HG03025 (cell line): ENCODE data around the gene EFNA5.

ENCODE experiments used
- ATAC-seq: cut with Tn5 transposase; IDR thresholded peaks from one replicate; pipeline ENCODE4 v1.9.1; 2021; ENCODE audit warnings: mild to moderate bottlenecking, moderate library complexity; ENCODE audit not compliant: unreplicated experiment, low FRiP score

Gene EFNA5

DNA sequence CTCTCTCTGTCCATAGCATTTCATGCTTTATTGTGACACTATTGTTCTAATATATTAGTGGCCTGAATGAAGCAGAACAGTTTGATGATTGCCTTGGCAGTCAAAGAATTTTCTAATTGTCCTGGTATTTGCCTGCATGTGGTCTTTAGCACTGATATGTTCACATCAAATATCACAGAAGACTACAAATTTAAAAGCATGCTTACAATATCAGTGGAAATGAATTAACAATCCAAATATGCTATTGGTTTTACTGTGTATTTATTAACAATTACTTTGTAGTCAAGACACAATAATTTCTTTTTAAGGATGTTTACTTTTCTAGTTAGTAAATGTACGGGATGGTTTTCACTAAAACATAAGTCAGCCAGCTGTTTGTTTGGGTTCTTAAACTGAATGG is 18.3 kb downstream of the EFNA5 start:
- ATAC-seq, result no peak

DNA sequence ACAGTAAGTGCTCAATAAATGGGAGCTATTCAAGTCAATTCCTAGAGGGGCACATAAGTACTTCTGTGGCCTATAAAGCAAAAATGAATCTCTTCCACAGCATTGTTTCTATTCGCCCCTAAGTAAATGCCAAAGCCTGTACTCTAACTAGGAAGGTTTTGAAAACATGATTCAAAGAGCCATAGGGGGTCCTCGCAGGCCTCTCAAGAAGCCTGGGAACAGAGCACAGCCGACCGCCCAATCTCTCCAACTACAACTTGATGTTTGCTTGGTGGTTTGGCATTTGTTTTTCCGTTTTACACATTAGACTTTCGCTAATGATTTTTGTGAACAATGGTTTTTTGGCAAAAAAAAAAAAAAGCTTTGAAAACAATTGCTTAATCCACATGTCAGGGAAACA is 19.4 kb downstream of the EFNA5 start:
- ATAC-seq, result no peak

DNA sequence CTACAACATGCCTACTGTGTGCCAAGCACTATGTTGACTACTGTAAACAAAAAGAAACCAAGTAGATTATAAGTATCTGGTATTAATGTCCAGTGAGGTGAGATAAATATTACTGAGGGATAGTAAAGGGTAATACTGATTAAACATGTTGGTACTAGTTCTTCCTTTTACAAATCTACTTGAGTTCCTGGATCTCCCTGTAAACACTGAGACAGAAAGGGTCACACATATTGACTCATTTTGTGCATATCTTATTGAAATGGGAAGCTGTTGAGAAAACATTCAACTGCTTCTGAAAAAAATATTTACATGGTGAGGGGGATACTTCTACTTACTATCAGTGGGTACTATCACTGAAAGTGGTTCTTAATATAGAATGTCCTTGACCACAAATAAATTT is 24.3 kb downstream of the EFNA5 start:
- no peak for ATAC-seq

DNA sequence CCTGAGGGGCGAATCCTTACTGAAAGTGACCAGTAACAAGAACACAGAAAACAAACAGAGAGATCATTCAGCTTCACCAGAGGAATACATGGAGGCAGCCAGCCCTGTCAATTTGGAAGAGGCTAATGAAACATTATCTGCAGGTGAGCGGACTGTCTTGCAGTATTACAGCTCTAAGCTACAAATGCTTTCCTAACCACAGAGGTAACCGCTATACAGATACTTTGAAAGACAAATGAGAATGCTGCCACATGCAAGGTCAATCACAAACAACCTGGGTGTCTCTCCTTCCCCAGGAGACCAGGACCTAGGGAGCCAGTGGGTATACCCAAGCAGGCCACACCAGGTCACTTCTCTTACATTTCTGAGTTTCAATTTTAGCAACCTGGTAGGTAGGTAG is 30.2 kb downstream of the EFNA5 start:
- no peak for ATAC-seq

DNA sequence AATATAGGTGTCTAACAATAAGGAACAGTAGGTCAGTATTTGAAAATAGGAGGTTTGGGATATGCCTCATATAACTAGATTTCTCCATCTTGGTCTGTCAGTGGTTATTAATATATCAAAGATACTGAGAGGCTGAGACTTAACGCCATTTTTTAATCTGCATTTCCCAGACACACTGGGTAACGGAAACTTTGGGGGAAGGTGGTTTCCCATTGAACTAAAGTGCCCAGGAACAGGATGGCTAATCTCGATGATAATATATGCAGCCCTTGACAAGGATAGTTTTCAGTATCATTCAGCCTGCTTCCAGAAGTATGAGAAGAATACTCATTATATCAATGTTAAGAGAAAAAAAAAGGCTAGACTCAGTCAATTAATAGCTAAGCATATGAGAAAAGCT is 30.7 kb downstream of the EFNA5 start:
- ATAC-seq, result no peak

DNA sequence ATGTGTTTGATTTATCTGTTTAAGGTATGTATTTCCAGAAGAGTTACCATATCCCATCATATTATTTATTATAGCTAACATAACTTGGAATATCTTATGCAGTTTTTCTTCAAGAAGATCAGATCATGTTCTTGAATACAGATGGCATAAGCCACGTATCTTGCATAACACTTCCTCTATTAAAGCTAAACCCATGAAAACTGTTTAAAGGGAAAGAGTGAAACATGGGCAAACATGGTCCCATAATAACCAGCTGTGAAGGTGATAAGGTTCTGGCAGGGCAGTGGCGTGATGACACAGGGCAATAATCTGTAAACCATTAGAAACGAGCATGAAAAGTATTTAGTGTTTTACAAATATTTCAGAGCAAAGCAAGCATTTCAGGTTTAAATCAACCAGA is 34.2 kb downstream of the EFNA5 start:
- no peak for ATAC-seq

DNA sequence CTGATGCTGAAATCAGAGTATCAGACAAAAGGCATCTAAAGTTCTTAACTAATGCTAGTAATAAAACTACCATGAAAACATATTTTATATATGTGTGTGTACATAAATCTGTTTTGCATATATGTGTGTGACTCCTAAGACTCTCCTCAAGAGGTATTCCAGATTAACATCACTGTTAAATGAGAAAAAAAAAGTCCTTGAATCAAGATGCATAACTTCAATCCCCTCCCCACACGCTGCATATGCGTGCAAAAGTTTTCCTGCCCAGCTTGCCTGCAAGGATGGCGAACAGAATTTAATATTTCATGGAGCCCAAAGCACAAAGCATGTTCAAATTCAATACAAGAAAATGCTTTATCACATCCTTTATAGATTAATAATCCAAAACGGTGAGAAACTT is 34.7 kb downstream of the EFNA5 start:
- no peak for ATAC-seq

DNA sequence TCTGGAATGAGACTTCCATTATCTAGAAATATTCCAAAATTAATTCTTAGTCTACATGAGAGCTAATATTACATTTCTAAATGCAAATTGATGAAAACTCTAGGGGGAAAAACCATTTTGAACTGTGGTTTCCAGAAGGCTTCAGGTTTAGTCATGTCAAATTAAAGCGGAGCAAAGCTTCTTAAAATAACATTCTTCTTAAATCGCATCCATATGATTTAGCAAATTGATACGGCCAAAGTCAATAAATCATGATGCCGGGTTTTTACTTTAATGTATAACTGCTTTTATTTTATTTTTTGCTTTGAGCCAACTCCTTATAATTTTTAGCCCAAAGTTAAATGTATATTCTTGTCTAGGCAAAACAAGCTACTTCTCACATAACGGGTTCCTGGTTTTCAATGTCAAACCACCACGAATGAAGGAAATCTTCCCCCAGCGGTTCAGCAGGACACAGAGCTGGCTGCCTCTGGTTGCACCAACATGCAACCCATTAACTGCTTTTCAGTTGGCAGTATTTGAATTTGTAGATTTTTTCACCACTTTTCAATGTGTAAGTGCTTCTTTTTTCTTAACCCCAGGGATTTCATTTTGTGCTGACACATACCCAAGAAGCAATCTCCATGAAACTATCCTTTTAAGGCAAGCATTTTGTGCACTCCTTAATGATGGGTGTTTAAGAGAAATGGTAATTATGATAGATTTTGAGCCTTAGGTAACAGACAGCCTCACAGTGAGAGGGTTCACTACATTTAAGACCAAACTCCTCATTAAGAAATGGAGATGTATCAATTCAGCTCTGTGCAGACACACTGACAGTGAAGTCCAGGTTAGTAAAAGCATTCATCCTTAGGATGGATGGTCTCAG is 35.5 kb downstream of the EFNA5 start:
- ATAC-seq, result no peak

DNA sequence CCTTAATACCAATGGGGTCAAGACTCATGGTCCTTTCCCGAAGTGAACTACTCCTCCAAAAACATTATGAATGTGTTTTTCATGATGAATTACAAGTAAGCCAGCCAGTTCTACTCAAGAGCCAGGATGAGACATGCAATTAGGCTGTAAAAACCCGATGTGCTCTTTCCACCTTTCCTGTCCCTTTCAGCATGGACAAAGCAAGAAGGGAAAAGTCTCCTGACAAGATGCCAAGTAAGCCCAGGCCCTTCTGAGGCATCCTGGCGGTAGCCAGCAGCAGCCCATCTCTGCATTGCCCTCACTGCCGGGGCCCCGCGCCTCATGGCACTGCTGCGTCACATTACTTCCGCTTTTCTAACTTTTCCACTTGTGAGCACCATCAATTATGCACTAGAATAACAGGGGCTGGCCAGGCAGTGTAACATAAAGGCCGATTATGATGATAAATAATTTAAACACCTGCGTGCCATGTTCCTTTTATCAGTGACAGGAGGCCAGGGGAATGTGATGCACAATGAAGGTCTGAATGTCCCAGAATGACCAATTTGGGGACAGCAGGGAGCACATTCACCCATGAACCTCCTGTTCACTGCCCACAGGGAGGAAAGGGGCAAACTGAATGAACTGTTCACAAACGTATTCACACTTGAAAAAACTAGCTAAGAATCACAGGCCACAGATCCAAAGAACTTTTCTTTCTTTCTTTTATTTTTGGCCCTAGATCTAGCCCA is 37.4 kb downstream of the EFNA5 start:
- no peak for ATAC-seq

DNA sequence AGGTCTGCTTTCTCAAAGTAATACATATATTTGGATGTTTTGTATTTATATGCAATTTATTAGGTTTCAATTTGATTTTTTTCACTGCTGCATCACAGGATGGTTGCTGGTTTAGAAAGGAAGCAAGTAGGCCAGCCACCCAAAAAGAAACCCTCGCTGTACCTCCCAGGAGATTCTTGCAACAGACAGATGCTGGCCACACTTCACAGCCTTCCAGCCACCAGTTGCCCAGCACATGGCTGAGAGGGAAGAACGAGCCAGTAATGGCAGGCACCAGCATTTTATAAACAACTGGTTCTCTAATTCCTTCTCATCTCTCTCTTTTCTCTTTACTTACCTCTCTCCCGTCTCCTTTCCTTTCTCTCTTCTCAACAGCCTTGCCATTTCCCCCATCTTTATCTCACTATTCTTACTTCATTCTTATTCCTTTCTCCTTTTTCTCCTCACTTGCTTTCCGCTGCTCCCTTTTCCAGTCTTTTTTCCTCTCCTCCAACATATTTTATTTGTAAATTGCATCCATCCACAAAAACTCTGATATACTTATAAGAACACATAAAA is 38.9 kb downstream of the EFNA5 start:
- ATAC-seq, result no peak

DNA sequence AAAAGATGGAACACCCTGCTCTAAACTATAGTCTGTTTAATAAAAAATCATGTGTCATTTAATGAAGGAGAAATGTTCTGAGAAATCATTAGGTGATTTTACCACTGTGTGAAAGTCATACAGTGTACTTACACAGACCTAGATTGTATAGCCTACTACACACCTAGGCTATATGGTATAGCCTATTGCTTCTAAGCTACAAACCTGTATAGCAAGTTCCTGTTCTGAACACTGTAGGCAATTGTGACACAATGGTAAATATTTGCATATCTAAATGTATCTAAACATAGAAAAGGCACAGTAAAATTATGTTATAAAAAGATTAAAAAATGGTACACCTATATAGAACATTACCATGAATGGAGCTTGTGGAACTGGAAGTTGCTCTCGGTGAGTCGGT is 40.6 kb downstream of the EFNA5 start:
- no peak for ATAC-seq

DNA sequence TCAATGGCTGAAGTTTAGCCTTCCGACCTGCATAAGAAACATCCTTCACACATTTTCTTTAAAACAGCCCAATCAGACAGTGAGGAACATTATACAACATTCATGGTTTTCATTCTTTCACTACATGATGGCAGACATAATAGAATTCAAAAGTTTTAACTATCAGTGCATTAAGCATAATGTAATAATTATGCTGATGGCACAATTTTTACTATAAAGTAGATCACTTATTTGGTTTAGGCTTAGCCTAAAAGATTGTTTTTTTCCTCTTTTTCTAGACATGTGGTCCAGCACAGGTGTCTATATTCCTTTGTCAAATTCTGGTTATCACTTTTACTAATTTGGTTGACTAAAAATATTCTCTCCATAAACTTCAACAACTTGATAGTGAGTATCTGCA is 46.5 kb downstream of the EFNA5 start:
- no peak for ATAC-seq

DNA sequence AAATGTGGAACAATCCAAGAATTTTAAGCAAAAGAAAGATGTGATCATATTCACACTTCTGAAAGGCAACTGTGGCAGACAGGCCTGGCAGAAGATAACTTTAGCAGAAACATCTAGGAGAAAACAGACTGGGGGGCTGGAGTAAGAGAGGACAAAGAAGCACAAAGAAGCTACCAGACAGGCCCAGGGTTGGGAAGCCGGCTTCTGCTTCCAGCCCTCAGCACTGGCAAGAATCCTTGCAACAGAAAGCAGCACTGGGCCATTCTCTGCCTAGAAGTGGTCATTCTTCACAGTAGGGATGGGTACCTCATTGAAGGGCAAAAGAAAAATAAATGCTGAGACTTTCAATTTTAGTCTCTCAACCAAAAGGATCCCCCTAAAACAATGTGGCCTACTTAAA is 49.6 kb downstream of the EFNA5 start:
- no peak for ATAC-seq

DNA sequence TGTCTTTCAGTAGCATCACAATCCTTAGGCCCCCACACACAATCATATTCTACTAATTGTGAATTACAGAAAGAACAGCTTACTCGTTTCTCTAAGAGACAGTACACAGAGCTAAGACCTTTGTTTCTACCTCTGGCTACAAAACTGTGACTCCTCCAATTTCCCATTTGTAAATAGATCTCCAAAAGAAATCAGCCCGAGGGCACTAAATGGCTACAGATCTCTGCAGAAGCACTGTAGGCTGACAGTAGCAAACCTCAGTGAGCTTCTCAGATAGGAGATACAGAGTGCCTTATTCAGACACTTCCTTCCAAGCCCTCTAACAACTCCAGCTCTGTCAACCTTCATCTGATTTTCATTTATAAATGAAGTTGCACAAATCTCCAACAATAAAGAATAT is 51.0 kb downstream of the EFNA5 start:
- no peak for ATAC-seq

DNA sequence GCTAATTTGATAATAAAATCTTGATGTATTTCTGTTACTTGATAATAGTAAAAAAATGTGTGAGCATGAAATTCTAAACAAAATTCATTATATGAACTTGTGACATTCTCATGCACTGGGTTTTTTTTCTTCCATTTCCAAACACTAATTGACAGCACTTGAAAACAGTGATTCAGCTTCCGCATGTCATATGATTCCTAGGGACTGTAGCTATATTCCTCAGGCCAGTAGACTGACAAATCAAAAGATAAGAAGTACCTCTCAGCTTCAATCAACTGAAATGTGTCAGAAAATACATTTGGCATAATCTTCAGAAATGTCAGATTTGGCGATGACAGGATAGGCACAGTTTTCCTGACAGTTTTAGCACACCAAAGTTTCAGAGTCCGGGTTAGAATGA is 52.5 kb downstream of the EFNA5 start:
- no peak for ATAC-seq

DNA sequence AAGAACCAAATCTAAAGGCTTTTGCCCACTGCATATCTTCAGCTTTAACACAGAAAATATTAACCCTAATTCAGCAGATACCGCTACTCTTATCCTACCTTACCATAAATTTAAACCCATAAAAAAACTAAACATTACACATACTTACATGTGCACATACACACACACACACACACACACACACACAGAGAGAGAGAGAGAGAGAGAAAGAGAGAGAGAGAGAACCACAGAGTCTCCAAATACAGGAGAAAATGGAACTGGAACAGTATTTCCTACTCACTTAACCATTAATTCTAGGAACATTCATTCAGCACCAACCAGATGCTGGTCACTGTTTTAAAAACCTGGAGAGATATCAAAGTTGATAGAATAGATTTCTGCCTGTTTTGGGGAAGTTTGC is 53.7 kb downstream of the EFNA5 start:
- ATAC-seq, result no peak

DNA sequence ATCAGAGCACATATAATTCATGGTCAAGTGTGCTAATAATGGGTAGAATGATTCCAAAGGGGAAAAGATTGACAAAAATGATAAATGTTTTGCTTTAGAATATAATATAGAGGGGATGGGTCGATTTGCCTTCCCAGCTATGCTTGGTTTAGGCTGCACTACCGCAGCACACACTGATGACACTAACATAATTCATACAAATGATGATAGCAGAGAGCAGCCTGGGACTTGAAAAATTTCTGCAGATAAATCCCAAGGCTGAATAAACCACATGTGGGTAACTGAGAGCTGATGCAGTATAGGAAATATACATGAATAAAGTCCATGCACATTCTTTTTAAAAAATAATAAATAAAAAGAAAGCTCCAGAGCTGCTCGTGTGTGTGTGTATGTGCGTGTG is 54.5 kb downstream of the EFNA5 start:
- ATAC-seq, result no peak

DNA sequence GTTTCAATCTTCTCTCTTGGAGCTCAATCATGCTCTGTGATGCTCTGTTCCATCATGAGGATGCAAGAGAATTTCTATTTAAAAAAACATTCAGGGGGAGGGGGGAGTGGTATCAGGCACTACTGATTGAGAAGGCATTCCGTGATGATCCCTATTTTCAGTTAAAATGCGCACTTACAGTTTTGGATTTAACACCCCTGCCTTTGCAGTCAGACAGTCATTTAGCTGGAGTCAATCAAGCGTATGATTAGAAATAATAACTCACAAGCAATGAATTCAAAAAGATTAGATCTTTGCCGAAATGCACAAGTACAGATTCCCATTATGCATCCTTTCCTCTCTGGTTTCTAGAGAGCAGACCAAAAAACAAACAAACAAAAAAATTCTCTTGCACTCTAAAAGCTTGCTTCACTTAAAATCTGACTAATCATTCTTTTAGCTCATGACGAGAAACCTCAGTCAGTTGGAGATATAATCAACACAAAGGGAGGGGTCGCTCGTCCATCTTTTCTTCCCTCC is 55.4 kb downstream of the EFNA5 start:
- ATAC-seq, result no peak

DNA sequence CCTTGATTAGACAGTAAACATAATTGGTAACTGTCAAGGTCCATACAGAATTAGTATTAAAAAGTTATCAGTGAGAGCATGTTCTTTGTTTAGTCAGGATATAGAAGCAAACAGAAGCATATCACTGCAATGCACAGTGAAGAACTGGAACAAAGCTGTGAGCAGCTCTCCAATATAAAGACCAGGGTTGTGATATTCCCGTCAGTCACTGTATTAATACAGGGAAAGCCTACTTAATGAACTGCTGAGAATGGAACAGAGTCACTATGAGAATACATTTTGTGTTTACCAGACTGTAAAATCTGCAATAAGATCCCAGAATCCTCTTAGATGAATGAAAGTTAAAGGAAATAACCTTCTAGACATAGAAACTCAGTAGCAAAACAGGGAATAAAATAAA is 58.2 kb downstream of the EFNA5 start:
- no peak for ATAC-seq

DNA sequence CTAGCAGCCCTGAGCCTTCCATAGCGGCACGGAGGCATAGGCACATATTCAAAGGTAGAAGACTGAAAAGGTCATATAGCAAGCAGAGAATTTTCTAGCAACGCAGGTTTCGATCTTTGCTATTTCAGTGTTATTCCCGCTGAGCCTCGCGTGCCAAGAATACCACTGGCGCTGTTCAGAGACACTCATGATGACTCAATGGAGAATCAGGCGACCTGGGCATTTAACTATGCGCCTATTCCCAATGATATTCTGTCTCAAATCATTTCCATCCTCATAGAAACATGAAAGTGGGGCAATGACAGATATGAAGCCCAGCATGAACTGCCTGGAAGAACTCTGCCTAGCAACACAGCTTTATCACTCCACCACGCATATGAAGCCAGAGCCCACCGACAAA is 59.9 kb downstream of the EFNA5 start:
- no peak for ATAC-seq

DNA sequence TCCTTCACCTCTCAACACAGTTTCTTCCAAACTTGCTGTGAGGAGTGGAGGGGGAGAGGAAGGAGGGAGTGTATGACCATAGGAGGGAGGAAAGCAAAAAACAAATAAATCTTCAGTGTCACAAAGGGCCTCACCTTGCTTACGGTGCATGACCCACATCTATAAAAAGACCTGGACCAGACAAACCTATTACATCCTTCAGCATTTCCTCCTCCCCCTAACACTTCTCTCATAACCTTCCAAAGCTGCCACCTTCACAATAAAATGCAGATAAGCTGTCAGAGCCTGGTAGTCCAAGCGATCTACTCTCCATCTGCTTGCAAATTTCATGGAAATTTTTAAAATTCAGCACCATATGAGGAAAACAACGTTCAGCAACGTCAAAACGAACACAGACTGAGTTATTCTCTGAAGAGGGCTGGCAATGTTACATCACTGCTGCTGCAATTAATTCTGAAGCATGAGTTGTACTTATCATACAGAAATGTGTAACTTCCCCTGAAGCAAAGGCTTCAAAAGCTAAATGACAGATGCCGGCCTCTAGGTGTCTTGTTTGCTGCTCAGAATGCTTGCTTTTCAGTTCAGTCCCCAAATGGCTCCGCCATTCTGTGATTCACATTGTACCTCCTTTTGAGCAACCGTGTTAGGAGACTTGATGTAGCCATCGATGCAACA is 62.9 kb downstream of the EFNA5 start:
- no peak for ATAC-seq
